Lower leg skin (tissue), 3 donors: ENCODE data around the gene RLN3.

Experiments used
- POLR2A ChIP-seq, 2 donors: fragments of 450-650 bp; IDR thresholded peaks; one replicate each; pipeline ENCODE4 v1.6.1; 2016 to 2017; ENCODE audit warnings: antibody characterized with exemption in 2 of 2, mild to moderate bottlenecking in 1 of 2, moderate library complexity in 1 of 2
- TF ChIP-seq, protein P1 (sequence below), 3 donors: fragments of 450-650 bp; IDR thresholded peaks; one replicate each; pipeline ENCODE4 v1.5.1; 2016; ENCODE audit warnings: antibody characterized with exemption in 3 of 3, mild to moderate bottlenecking in 3 of 3, moderate library complexity in 2 of 3

DNA sequence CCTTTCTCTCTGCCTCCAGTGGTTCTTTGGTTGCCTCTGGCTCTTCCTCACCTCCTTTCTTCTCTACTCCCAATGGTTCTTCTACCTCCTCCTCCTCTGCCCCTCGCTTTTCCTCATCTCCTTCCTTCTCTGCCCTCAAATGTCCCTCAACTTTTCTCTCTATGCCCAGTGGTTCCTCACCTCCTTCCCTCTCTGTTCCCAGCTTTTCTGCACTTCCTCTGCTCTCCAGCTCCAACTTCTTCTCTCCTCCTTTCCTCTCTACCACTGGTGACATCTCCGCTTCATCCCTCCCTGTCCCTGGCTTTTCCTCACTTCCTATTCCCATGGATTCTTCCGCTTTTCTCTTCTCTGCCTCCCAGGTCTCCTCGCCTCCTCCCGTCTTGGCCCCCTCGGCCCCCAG, 26.2 kb downstream of the RLN3 start:
- TF ChIP-seq, protein P1, sequence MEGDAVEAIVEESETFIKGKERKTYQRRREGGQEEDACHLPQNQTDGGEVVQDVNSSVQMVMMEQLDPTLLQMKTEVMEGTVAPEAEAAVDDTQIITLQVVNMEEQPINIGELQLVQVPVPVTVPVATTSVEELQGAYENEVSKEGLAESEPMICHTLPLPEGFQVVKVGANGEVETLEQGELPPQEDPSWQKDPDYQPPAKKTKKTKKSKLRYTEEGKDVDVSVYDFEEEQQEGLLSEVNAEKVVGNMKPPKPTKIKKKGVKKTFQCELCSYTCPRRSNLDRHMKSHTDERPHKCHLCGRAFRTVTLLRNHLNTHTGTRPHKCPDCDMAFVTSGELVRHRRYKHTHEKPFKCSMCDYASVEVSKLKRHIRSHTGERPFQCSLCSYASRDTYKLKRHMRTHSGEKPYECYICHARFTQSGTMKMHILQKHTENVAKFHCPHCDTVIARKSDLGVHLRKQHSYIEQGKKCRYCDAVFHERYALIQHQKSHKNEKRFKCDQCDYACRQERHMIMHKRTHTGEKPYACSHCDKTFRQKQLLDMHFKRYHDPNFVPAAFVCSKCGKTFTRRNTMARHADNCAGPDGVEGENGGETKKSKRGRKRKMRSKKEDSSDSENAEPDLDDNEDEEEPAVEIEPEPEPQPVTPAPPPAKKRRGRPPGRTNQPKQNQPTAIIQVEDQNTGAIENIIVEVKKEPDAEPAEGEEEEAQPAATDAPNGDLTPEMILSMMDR (IDR thresholded peaks at IDR 0.05) = no peak
- no peak for TF ChIP-seq POLR2A (IDR thresholded peaks at IDR 0.05)
